Mesodermal cell (in vitro differentiated cells): Measurements from ENCODE around the gene FASTK.

Source experiments
- H3K27ac ChIP-seq: 2 replicates; pipeline ENCODE4 v1.7.0; 2013; ENCODE audit warnings: mild to moderate bottlenecking, low read depth, low read length, moderate library complexity; ENCODE audit not compliant: severe bottlenecking
- H3K36me3 ChIP-seq: 2 replicates; pipeline ENCODE4 v1.7.1; 2013; ENCODE audit warnings: mild to moderate bottlenecking, low read length, moderate library complexity; ENCODE audit not compliant: control insufficient read depth, insufficient read depth
- H3K4me1 ChIP-seq: one replicate; pipeline ENCODE4 v1.7.1; 2013; ENCODE audit warnings: mild to moderate bottlenecking, low read length; ENCODE audit not compliant: insufficient read depth, control insufficient read depth, poor library complexity, severe bottlenecking
- H3K4me3 ChIP-seq: 2 replicates; pipeline ENCODE4 v1.7.0; 2013; ENCODE audit warnings: low read length, control low read depth, mild to moderate bottlenecking; ENCODE audit not compliant: insufficient read depth, poor library complexity, severe bottlenecking; ENCODE audit errors: extremely low read depth
- H3K9me3 ChIP-seq: 2 replicates; pipeline ENCODE4 v1.7.1; 2013; ENCODE audit warnings: mild to moderate bottlenecking, low read length, moderate library complexity; ENCODE audit not compliant: control insufficient read depth
- WGBS, 2 experiments: methylation state at CpG; one replicate each; pipeline ENCODE4 v1.1.5; 2013; ENCODE audit warnings: missing lambda C conversion rate in 2 of 2; ENCODE audit not compliant: insufficient coverage in 2 of 2; 5-methylcytosine and 5-hydroxymethylcytosine counted together

The FASTK gene

GRCh38 chr7:151087245-151088018 is 6.8 kb upstream of the FASTK start:
- peak overlapping the region; percentile 87 for H3K4me3 ChIP-seq
- H3K4me1 ChIP-seq = peaks cover 46% of the 10 kb centered on the region
- peak overlapping the region; percentile 13 for H3K27ac ChIP-seq
- H3K36me3 ChIP-seq = peaks cover 21% of the 10 kb centered on the region
- 1% methylated on average over 29 to 59 of the region's 70 CpGs for WGBS, 2 experiments
- no peaks in the 10 kb centered on the region for H3K9me3 ChIP-seq

GRCh38 chr7:151086802-151087244 is 6.2 kb upstream of the FASTK start:
- peak overlapping the region; percentile 87 for H3K4me3 ChIP-seq
- H3K36me3 ChIP-seq = peaks cover 15% of the 10 kb centered on the region
- peak overlapping the region; percentile 13 for H3K27ac ChIP-seq
- 0% methylated on average over 23 to 47 of the region's 56 CpGs for WGBS, 2 experiments
- H3K4me1 ChIP-seq = peaks cover 51% of the 10 kb centered on the region
- no peaks in the 10 kb centered on the region for H3K9me3 ChIP-seq

- Histone ChIP-seq H3K4me1 (peaks cover 50% of the 10 kb centered on the region), H3K4me3 (peak within 1 kb of the TSS; percentile 87), H3K36me3 (peaks cover 16% of the 10 kb centered on the region), H3K27ac (peak within 1 kb of the TSS; percentile 71), H3K9me3 (no peaks in the 10 kb centered on the region)
- 0% methylated on average over 46 to 62 of the region's 84 CpGs for WGBS, 2 experiments
Observed at GRCh38 chr7:151085691-151086620, 5.3 kb upstream of the FASTK start, which contains the start of gene AGAP3. AGAP3 (plus strand) TSS chr7:151086475; CDS start chr7:151086742, 267 bp downstream.

- H3K4me3 ChIP-seq = peak overlapping the region; percentile 46
- H3K9me3 ChIP-seq = no peaks in the 10 kb centered on the region
- H3K36me3 ChIP-seq = peaks cover 13% of the 10 kb centered on the region
- no peak overlapping the region for H3K27ac ChIP-seq
- WGBS, 2 experiments = 40 to 50% methylated on average over 4 to 5 of the region's 5 CpGs
- peaks cover 47% of the 10 kb centered on the region for H3K4me1 ChIP-seq
Observed at GRCh38 chr7:151085329-151085690, 4.7 kb upstream of the FASTK start.

DNA sequence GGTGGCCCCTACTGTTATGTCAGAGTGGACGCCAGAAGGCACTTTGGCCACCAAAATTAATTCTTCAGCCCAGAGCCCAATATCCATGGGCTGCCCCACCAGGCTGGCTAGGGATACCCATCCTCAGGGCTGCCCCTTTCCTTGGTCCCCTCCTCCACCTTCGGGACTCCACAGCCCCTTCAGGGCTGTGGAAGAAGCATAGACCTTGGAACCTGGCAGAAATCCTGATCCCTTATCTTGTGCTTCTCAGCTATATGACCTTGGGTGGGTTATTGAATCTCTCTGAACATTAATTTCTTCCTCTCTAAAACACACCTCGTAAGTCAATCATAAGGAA is 3.2 kb upstream of the FASTK start:
- Histone ChIP-seq H3K27ac (no peak overlapping the region), H3K4me3 (peak overlapping the region; percentile 78), H3K4me1 (peaks cover 45% of the 10 kb centered on the region), H3K9me3 (no peaks in the 10 kb centered on the region), H3K36me3 (peaks cover 15% of the 10 kb centered on the region)
- WGBS, 2 experiments = 0% methylated on average over 1 of the region's 3 CpGs; no CpG with 5 or more reads in 1 of the 2 experiments

DNA sequence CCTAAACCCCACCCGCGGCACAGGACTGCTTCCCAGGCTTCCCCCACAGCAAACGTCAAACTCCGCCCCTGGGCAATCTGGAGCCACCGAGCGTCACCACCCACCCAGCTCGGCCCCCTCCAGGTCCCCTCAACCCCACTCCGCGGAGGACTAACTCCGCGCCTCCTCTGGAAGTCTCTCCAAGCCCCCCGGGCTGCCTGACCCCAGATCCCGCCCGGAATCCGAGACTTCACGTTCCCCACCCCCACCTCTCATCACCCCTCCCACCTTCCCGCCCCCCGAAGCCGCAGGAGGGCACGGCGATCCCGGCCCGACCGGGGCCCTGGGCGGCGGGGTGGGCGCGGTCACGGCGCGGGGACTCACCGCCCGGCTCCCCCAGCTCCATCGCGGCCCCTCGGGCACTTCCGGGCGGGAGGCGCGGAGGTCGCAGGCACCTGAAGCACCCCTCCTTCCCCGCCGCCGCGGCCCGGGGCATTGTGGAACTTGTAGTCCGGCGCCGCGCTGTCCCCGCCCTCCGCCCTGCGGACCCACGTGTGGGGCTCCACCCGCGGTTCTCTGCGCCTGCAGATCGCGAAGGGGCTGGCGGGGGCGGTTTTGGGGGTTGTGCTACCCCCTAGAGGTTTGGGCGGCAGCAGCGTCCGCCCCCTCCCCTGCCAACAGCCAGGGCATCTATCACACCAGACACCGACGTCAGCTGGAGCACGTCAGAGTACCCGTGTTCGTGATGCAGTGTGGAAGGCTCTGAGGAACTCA is 2.6 kb upstream of the FASTK start, which contains the start of gene TMUB1:
TMUB1 (minus strand) TSS at position 423 of the 753 bp plus-strand sequence. CDS start 930 bp downstream, outside the sequence.
- WGBS, 2 experiments = 2 to 6% methylated on average over 21 to 30 of the region's 69 CpGs
- Histone ChIP-seq H3K27ac (no peak within 1 kb of the TSS), H3K4me3 (peak within 1 kb of the TSS; percentile 78), H3K9me3 (no peaks in the 10 kb centered on the region), H3K4me1 (peaks cover 47% of the 10 kb centered on the region), H3K36me3 (peaks cover 17% of the 10 kb centered on the region)

DNA sequence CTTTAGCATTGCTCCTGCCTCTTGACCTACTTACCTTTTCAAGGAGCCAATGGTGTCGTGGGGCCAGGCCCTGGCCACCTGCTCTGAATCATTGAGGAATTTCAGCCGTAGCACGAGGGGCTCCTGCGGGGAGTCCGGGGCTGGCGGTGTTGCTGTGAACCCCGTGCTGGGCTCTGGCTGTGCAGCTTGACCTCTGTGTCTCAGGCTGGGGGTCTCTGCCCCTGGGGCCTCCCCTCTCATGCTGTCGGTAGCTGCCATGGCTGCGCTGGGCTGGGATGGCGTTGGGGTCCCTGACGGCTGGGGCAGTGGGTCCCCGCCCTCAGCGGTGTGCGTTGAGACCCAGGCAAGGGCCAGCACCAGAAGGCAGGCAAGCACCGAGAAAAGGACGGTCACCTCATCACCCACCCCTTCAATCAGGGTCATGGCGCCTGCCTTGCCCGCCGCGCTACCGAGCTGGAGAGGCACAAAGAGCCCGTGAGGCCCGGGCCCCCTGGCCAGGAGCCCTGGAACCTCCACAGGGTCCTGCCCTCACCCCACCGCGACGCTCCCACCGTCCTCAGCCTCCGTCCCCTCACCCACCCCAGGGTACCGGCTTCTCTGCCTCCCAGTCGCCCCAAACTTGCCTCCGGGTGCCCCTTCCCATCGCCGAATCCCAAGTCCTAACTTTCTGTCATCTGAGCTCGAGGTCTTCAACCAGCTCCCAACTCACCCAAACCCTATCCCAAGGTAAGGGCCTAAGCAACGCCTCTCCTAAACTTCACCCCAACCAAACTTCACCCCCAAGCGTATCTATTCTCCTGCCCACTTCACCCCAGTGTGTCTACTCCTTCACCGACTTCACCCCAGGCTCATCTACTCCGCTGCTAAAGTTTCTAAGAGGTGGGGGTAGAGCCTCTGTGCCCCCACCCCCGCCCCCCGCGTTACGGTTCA is 1.8 kb upstream of the FASTK start:
- H3K4me1 ChIP-seq = peaks cover 54% of the 10 kb centered on the region
- 81 to 87% methylated on average over 27 to 37 of the region's 42 CpGs for WGBS, 2 experiments
- H3K9me3 ChIP-seq = no peaks in the 10 kb centered on the region
- H3K27ac ChIP-seq = no peak overlapping the region
- H3K36me3 ChIP-seq = peaks cover 20% of the 10 kb centered on the region
- H3K4me3 ChIP-seq = peak overlapping the region; percentile 78

GRCh38 chr7:151081170-151082101 is 827 bp upstream of the FASTK start:
- H3K36me3 ChIP-seq = peaks cover 27% of the 10 kb centered on the region
- H3K4me3 ChIP-seq = peak overlapping the region; percentile 78
- H3K9me3 ChIP-seq = no peaks in the 10 kb centered on the region
- H3K4me1 ChIP-seq = peaks cover 54% of the 10 kb centered on the region
- WGBS, 2 experiments = 38 to 41% methylated on average over 41 to 54 of the region's 64 CpGs
- H3K27ac ChIP-seq = peak overlapping the region; percentile 75

DNA sequence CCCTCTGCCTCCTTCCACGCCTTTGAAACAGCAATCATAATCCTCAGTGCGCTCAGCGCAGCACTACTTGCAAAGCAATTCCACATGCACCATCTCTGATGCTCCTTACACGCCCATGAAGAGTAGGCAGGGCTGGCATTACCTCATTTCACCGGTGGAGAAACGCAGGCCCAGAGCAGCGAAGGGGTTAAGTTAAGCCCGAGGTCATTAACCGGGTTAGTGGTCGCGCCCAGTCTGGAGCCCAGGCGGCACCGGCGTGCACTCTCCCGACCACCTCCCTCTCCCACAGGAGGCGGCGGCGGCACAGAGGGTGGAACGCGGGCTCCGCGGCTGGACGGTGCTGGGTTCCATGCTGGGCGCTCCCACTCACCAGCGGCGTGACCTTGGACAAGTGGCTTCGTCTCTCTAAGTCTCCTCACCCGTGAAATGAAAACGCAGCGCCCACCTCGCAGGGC is 515 bp downstream of the FASTK start:
- Histone ChIP-seq H3K9me3 (no peaks in the 10 kb centered on the region), H3K4me3 (peak overlapping the region; percentile 78), H3K36me3 (peaks cover 40% of the 10 kb centered on the region), H3K4me1 (peaks cover 49% of the 10 kb centered on the region), H3K27ac (peak overlapping the region; percentile 79)
- 3 to 4% methylated on average over 27 to 30 of the region's 31 CpGs for WGBS, 2 experiments
